GM12801 (cell line): Measurements from ENCODE around the gene DENND1A.

Experiments used
- CTCF ChIP-seq: IDR thresholded peaks from one replicate; pipeline ENCODE4 v1.5.1; 2011; ENCODE audit warnings: control low read depth; ENCODE audit not compliant: insufficient read length; ENCODE audit errors: extremely low read depth

Gene DENND1A

GRCh38 chr9:123348317-123348992 lies 581.5 kb downstream of the DENND1A start:
- TF ChIP-seq CTCF: no peak

DNA sequence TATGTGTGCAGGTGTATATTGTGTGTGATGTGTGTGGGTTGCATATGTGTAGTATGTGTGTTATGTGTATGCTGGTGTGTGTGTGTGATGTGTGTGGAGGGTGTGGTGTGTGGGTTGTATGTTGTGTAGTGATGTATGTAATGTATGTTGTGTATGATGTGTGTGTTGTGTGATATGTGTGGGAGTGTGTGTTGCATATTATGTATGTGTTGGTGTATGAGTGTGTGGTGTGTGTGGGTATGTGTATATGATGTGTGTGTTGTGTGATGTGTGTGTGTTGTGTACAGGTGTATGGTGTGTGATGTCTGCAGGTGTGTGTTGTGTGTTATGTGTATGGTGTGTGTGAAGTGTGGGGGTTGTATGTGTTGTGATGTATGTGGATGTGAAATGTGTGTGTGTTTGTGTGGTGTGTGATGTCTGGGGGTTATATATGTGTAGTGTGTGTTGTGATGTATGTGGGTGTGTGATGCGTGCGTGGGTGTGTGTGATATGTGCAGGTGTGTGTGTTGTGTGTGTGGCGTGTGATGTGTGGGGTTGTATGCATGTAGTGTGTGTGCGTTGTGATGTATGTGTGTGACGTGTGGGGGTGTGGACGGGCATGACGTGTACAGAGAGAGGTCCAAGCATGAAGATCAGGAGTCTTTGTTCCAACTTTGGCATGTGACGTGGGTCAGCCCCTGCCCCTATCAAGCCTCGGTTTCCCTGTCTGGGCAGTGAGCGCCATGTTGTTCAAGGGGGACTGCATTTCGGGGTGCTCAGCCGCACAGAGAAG lies 582.5 kb downstream of the DENND1A start:
- no peak for TF ChIP-seq CTCF

DNA sequence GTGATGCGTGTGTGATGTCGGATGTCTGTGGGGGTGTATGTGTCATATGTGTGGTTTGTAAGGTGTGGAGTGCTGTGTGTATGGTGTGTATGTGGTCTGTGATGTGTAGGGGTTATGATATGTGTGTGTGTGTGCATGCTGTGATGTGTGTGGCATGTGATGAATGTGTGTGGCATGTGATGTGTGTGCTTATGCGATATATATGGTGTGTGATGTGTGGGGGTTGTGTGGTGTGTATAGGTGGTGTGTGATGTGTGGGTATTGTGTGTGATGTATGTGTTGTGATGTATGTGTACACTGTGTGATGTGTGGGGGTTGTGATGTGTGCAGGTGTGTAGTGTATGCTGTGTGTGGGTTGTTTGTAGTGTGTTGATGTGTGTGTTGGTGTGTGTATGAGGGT lies 583.1 kb downstream of the DENND1A start:
- TF ChIP-seq CTCF: no peak

- no peak for TF ChIP-seq CTCF
These were observed 583.9 kb downstream of the DENND1A start for GRCh38 chr9:123346026-123346425.

DNA sequence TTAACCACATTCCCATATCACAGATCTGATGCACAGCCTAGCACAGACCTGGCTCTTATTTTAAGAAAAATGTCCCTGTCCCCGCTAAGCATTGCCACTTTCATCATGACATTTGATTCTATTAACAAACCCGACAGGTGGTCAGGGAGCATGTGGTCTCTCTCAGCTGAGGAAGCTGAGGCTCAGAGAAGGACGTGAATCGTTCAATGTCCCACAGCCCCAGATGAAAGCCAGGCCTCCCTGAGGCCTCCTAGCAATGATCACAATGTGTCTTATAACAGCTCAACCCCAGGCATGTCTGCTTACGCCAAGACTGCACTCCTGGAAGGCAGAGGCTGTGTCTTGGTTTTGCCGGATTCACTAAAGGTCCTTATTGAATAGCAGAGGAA lies 584.4 kb downstream of the DENND1A start:
- no peak for TF ChIP-seq CTCF

GRCh38 chr9:123344192-123344949 lies 585.6 kb downstream of the DENND1A start:
- no peak for TF ChIP-seq CTCF

DNA sequence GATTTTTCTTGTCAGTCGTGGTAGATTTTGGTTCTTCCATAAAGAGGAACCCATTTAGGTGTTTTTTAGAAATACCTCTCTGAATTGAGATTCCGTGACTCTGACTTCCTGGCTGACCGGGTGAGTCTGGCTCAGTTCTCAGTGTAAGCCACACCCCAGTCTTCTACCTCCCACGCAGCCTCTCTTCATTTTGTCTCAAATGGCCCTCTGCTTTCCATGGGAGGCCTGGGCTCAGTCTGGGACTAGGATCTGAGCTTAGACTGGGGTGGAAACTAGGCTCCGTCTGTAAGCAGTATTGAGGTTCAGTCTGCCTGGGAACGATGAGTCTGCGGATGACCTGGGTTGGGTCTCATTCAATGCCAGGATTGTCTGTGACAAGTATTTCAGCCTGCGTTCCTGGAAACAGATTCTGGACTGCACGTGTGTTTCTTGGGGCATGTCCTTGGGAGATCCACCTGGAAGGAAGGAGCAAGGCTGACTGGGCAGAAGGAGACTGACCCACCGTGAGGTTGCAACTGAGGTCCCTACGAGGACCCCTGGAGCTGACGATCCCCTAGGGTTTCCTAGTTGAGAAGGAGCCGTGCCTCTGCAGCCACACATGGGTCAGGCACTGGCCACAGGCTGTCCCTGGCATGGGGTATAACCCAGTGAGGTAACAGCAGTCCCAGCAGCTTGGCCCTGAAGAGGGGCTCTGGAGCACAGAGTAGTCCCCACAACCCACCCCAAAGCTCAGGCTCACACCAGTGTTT lies 586.3 kb downstream of the DENND1A start:
- TF ChIP-seq CTCF: no peak
